ENCODE measurements around the gene TRMO. TPM values are rescaled to one million over a fixed set of nuclear protein-coding genes. Genes with fewer than 3 reads are reported as not detected.
"Not testable (repeated sequence)": the region's sequence is repeated elsewhere in the genome, so short reads cannot be mapped to it uniquely, and the experiment has no call there.

TRMO gene
- total RNA-seq, 4 donors from 2014 or later, result 16.7 to 30.9 (median 19.7) TPM

- Histone ChIP-seq H3K9me3 (no peaks in the 10 kb centered on the region), H3K27ac (no peak overlapping the region), H3K36me3 (no peaks in the 10 kb centered on the region), H3K27me3 (peaks cover 0 to 10% of the 10 kb centered on the region in 2 donors), H3K4me1 (peaks cover 0 to 4% (median 0%) of the 10 kb centered on the region in 4 donors), H3K4me3 (no peak overlapping the region)
- TF ChIP-seq POLR2A (IDR thresholded peaks at IDR 0.05), result no peak
- no peak for TF ChIP-seq EP300 (IDR thresholded peaks at IDR 0.05)
- TF ChIP-seq, protein P1, sequence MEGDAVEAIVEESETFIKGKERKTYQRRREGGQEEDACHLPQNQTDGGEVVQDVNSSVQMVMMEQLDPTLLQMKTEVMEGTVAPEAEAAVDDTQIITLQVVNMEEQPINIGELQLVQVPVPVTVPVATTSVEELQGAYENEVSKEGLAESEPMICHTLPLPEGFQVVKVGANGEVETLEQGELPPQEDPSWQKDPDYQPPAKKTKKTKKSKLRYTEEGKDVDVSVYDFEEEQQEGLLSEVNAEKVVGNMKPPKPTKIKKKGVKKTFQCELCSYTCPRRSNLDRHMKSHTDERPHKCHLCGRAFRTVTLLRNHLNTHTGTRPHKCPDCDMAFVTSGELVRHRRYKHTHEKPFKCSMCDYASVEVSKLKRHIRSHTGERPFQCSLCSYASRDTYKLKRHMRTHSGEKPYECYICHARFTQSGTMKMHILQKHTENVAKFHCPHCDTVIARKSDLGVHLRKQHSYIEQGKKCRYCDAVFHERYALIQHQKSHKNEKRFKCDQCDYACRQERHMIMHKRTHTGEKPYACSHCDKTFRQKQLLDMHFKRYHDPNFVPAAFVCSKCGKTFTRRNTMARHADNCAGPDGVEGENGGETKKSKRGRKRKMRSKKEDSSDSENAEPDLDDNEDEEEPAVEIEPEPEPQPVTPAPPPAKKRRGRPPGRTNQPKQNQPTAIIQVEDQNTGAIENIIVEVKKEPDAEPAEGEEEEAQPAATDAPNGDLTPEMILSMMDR (IDR thresholded peaks at IDR 0.05), result no peak
- WGBS, 2 donors, result 70 to 81% methylated on average over 2 of the region's 2 CpGs
- no peak for DNase-seq (ENCODE audit: low spot score in 2 of 2)
These were observed 40.9 kb upstream of the TRMO start for GRCh38 chr9:97963232-97963631.

GRCh38 chr9:97962575-97962974 is 40.3 kb upstream of the TRMO start:
- Histone ChIP-seq H3K27ac (no peak overlapping the region), H3K36me3 (no peaks in the 10 kb centered on the region), H3K27me3 (peaks cover 0 to 10% of the 10 kb centered on the region in 2 donors), H3K9me3 (no peaks in the 10 kb centered on the region), H3K4me3 (no peak overlapping the region), H3K4me1 (peaks cover 0 to 4% (median 0%) of the 10 kb centered on the region in 4 donors)
- 89 to 90% methylated on average over 5 of the region's 5 CpGs for WGBS, 2 donors
- TF ChIP-seq EP300 (IDR thresholded peaks at IDR 0.05) (no peak), POLR2A (IDR thresholded peaks at IDR 0.05) (no peak)
- TF ChIP-seq, protein P1 (IDR thresholded peaks at IDR 0.05), result no peak
- no peak for DNase-seq (ENCODE audit: low spot score in 2 of 2)

- DNase-seq (ENCODE audit: low spot score in 2 of 2), result no peak
- Histone ChIP-seq H3K4me1 (peaks cover 0 to 4% (median 0%) of the 10 kb centered on the region in 4 donors), H3K36me3 (no peaks in the 10 kb centered on the region), H3K9me3 (no peaks in the 10 kb centered on the region), H3K4me3 (no peak overlapping the region), H3K27ac (no peak overlapping the region), H3K27me3 (peaks cover 0 to 7% of the 10 kb centered on the region in 2 donors)
- 72 to 78% methylated on average over 4 of the region's 4 CpGs for WGBS, 2 donors
- TF ChIP-seq EP300 (IDR thresholded peaks at IDR 0.05) (no peak), POLR2A (IDR thresholded peaks at IDR 0.05) (no peak)
- TF ChIP-seq, protein P1 (IDR thresholded peaks at IDR 0.05), result no peak
These were observed 39.8 kb upstream of the TRMO start for GRCh38 chr9:97962136-97962535.

DNA sequence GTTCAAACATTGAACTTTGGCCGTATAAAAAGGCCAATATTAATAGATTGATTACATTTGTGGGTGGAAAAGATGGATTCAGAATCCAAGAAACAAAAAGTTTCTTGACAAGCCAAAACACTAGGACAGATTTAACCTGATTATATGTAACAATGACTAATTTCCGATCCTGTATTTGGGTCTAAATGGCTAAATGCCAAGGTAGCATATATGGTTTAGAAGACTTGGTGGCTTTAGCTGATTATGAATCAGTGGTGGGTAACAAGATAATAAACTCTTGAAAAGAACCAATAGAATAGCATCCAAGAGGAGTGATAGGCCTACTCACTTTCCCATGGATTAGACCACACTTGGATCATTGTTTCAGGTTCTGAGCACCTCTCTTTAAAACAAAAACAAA is 39.1 kb upstream of the TRMO start:
- Histone ChIP-seq H3K36me3 (no peaks in the 10 kb centered on the region), H3K27me3 (no peaks in the 10 kb centered on the region), H3K4me3 (no peak overlapping the region), H3K27ac (no peak overlapping the region), H3K9me3 (no peaks in the 10 kb centered on the region), H3K4me1 (peaks cover 0 to 4% (median 0%) of the 10 kb centered on the region in 4 donors)
- TF ChIP-seq, protein P1 (IDR thresholded peaks at IDR 0.05), result no peak
- no peak for TF ChIP-seq POLR2A (IDR thresholded peaks at IDR 0.05)
- TF ChIP-seq EP300 (IDR thresholded peaks at IDR 0.05), result no peak
- DNase-seq (ENCODE audit: low spot score in 2 of 2), result no peak
- WGBS, 2 donors, result 82 to 85% methylated on average over 2 of the region's 2 CpGs

DNA sequence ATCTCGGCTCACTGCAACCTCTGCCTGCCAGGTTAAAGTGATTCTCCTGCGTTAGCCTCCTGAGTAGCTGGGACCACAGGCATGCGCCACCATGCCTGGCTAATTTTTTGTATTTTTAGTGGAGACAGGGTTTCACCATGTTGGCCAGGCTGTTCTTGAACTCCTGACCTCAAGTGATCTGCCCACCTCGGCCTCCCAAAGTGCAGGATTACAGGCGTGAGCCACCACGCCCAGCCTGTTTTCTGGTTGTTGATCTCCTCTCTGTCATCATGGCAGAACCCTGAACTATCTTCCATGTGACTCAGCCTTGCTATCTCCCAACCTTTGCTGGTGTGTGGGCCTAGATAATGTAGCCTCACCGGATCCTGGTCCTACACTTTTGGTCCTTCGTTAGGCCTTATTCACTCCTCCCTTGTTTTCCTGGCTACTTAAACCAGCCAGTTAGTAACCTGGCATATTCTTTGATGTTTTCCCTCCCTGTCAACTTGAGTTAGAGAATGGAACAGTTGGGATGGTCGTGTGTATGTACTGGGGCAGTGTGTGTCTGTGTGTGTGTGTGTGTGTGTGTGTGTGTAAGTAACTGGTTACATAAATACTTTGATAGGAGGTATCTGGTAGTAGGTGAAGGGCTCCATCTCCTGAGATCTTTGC is 38.5 kb upstream of the TRMO start:
- not testable (repeated sequence) for H3K9me3 ChIP-seq; DNase-seq (ENCODE audit: low spot score in 2 of 2); H3K4me3 ChIP-seq; H3K27ac ChIP-seq; H3K4me1 ChIP-seq; H3K36me3 ChIP-seq; H3K27me3 ChIP-seq
- WGBS, 2 donors, result 88 to 89% methylated on average over 9 of the region's 9 CpGs
